Caco-2 (cell line): Measurements from ENCODE around the gene ANO1. TPM values are rescaled to one million over a fixed set of nuclear protein-coding genes. Genes with fewer than 3 reads are reported as not detected.
A peak's percentile ranks its signal among the peaks of the same experiment; 100 is the strongest.
"Not testable (repeated sequence)": the region's sequence is repeated elsewhere in the genome, so short reads cannot be mapped to it uniquely, and the experiment has no call there.

ENCODE experiments used
- BruUV-seq: library from RNA; stranded (reverse); fragments of 400-500 nt; replicated peaks from 2 replicates; lab custom pipeline; 2021; lab: Mats Ljungman, UMichigan
- CTCF ChIA-PET: fragments of 300-600 bp; sonication (Branson Sonifier 250); formaldehyde crosslinking; loops from one replicate; lab custom pipeline; 2022; ENCODE audit warnings: antibody characterized with exemption; lab: Charles Lee
- POLR2A ChIA-PET: fragments of 300-600 bp; sonication (Branson Sonifier 250); formaldehyde crosslinking; loops from one replicate; lab custom pipeline; 2022; ENCODE audit warnings: antibody characterized with exemption; lab: Charles Lee
- DNase-seq, 2 experiments: peaks; one replicate each; pipeline versions ENCODE4 v3.0.0 to v3.0.0-alpha.2; 2020 to 2022
- H3K27me3 ChIP-seq: replicated peaks from 2 replicates; pipeline ENCODE4 v1.6.0; 2011; ENCODE audit warnings: low read length; ENCODE audit not compliant: control insufficient read depth, insufficient read depth
- H3K36me3 ChIP-seq: 2 replicates; pipeline ENCODE4 v1.5.1; 2011; ENCODE audit warnings: low read length; ENCODE audit not compliant: control insufficient read depth, insufficient read depth
- H3K4me1 ChIP-seq: fragments of 250-450 bp; sonication (Bioruptor Pico); 2 replicates; pipeline ENCODE4 v1.5.1; 2020; ENCODE audit warnings: mild to moderate bottlenecking
- H3K4me3 ChIP-seq: 2 replicates; pipeline ENCODE4 v1.5.1; 2011; ENCODE audit warnings: low read depth, mild to moderate bottlenecking, control low read depth, low read length
- H3K9me3 ChIP-seq: fragments of 250-450 bp; sonication (Bioruptor Pico); 2 replicates; pipeline ENCODE4 v1.5.1; 2020; ENCODE audit warnings: mild to moderate bottlenecking, moderate library complexity
- H3K27ac Mint-ChIP-seq: one replicate; pipeline ENCODE4 v1.8.0; 2022; ENCODE audit warnings: mixed read lengths; ENCODE audit not compliant: unreplicated experiment
- H3K27me3 Mint-ChIP-seq: one replicate; pipeline ENCODE4 v1.8.0; 2022; ENCODE audit warnings: mixed read lengths; ENCODE audit not compliant: insufficient read depth, unreplicated experiment
- H3K36me3 Mint-ChIP-seq: one replicate; pipeline ENCODE4 v1.8.0; 2022; ENCODE audit warnings: mild to moderate bottlenecking, mixed read lengths; ENCODE audit not compliant: insufficient read depth, unreplicated experiment
- H3K4me1 Mint-ChIP-seq: one replicate; pipeline ENCODE4 v1.8.0; 2022; ENCODE audit warnings: low read depth, mixed read lengths; ENCODE audit not compliant: unreplicated experiment
- H3K4me3 Mint-ChIP-seq: one replicate; pipeline ENCODE4 v1.8.0; 2022; ENCODE audit warnings: mild to moderate bottlenecking, moderate library complexity, mixed read lengths; ENCODE audit not compliant: unreplicated experiment
- H3K9me3 Mint-ChIP-seq: one replicate; pipeline ENCODE4 v1.8.0; 2022; ENCODE audit warnings: mixed read lengths; ENCODE audit not compliant: unreplicated experiment
- CTCF ChIP-seq, 2 experiments: fragments of 200-600 bp in 1 of 2; IDR thresholded peaks; 1 replicate in 1 of 2; 2 replicates in 1 of 2; pipeline versions ENCODE4 v1.5.1 to v1.8.0; 2011 to 2022; ENCODE audit warnings: antibody characterized with exemption in 1 of 2, control low read depth in 1 of 2, inconsistent platforms in 1 of 2, low read depth in 1 of 2, low read length in 1 of 2, mild to moderate bottlenecking in 1 of 2, moderate library complexity in 1 of 2; ENCODE audit not compliant: insufficient read depth in 1 of 2, severe bottlenecking in 1 of 2, unreplicated experiment in 1 of 2
- intact Hi-C: fragments of 100-400 bp; cut with micrococcal nuclease; formaldehyde crosslinking; loops from one replicate; pipeline ENCODE4 v1.10.0; 2022; ENCODE audit not compliant: unreplicated experiment
- total RNA-seq: library from RNA; stranded (reverse); gene quantifications from 2 replicates; pipeline ENCODE4 v1.2.3, GENCODE V29; 2022

ANO1 gene
- total RNA-seq, 1 experiment from 2014 or later: 8.4 TPM

- POLR2A ChIA-PET: interaction anchor here (0.6 kb wide), 1 partner anchor 70 kb away, joined by 4 read pairs; the partner anchor contains the start of gene PPFIA1
- H3K27me3 Mint-ChIP-seq: no peaks in the 10 kb centered on the region
- Histone ChIP-seq H3K4me3 (no peak overlapping the region), H3K4me1 (peaks cover 17% of the 10 kb centered on the region), H3K9me3 (peaks cover 14% of the 10 kb centered on the region), H3K36me3 (no peaks in the 10 kb centered on the region; the same call in 1 of the 2 replicates), H3K27me3 (no peaks in the 10 kb centered on the region)
- BruUV-seq: no TSS peak
- no peak overlapping the region for H3K4me3 Mint-ChIP-seq
- intact Hi-C loops: no loop called here
- H3K27ac Mint-ChIP-seq: no peak overlapping the region
- peaks cover 16% of the 10 kb centered on the region for H3K4me1 Mint-ChIP-seq
- TF ChIP-seq CTCF (IDR thresholded peaks at IDR 0.05; ENCODE audit: insufficient read depth in 1 of 2, low read depth in 1 of 2, low read length in 1 of 2, severe bottlenecking in 1 of 2, unreplicated experiment in 1 of 2): no peak
- CTCF ChIA-PET: no interaction called here
- peak in 1 of 2 experiments; percentile 43 for DNase-seq
- peaks cover 36% of the 10 kb centered on the region for H3K36me3 Mint-ChIP-seq
- H3K9me3 Mint-ChIP-seq: no peaks in the 10 kb centered on the region
Observed at GRCh38 chr11:70200212-70200844, 122.2 kb downstream of the ANO1 start.

- Mint-ChIP-seq H3K4me1 (peaks cover 16% of the 10 kb centered on the region), H3K36me3 (peaks cover 43% of the 10 kb centered on the region)
- H3K27ac Mint-ChIP-seq, POLR2A ChIA-PET, H3K27me3 Mint-ChIP-seq, H3K4me3 ChIP-seq, H3K27me3 ChIP-seq, CTCF ChIA-PET, H3K9me3 Mint-ChIP-seq, DNase-seq, intact Hi-C loops, H3K4me3 Mint-ChIP-seq, BruUV-seq, H3K36me3 ChIP-seq: not testable (repeated sequence)
- peaks cover 17% of the 10 kb centered on the region for H3K4me1 ChIP-seq
- peaks cover 14% of the 10 kb centered on the region for H3K9me3 ChIP-seq
Observed at GRCh38 chr11:70201047-70201446, 122.9 kb downstream of the ANO1 start.

GRCh38 chr11:70201882-70202861, 124.1 kb downstream of the ANO1 start:
- intact Hi-C loops: loop anchor here (2.0 kb wide), 1 partner anchor 41 kb away; no protein-coding TSS in a partner anchor
- H3K27me3 ChIP-seq: no peaks in the 10 kb centered on the region
- peaks cover 7% of the 10 kb centered on the region for H3K36me3 ChIP-seq
- no peak for DNase-seq
- no peak for TF ChIP-seq CTCF (IDR thresholded peaks at IDR 0.05; ENCODE audit: insufficient read depth in 1 of 2, low read depth in 1 of 2, low read length in 1 of 2, severe bottlenecking in 1 of 2, unreplicated experiment in 1 of 2)
- Mint-ChIP-seq H3K4me1 (peaks cover 16% of the 10 kb centered on the region), H3K36me3 (peaks cover 54% of the 10 kb centered on the region), H3K9me3 (no peaks in the 10 kb centered on the region), H3K27ac (peak overlapping the region; percentile 79), H3K4me3 (peak overlapping the region; percentile 91), H3K27me3 (no peaks in the 10 kb centered on the region)
- no TSS peak for BruUV-seq
- CTCF ChIA-PET: interaction anchor here (0.6 to 1.5 kb wide), 4 partner anchors 31 to 572 kb away, joined by 3 to 7 read pairs (median 4); no protein-coding TSS in a partner anchor
- POLR2A ChIA-PET: interaction anchor here (0.6 to 0.7 kb wide), 3 partner anchors 202 to 269 kb away, joined by 4 to 11 read pairs (median 7); no protein-coding TSS in a partner anchor
- peak overlapping the region; percentile 94 for H3K4me3 ChIP-seq
- peaks cover 14% of the 10 kb centered on the region for H3K9me3 ChIP-seq
- peaks cover 17% of the 10 kb centered on the region for H3K4me1 ChIP-seq
